Thoracic aorta (tissue), 2 donors: ENCODE data around the gene CAD. TPM values are rescaled to one million over a fixed set of nuclear protein-coding genes. Genes with fewer than 3 reads are reported as not detected.

Experiments used
- ATAC-seq: fragments of 150-250 bp; one replicate; pipeline ENCODE4 v1.8.0; 2017; ENCODE audit warnings: low read depth; ENCODE audit not compliant: insufficient number of reproducible peaks, low FRiP score
- DNase-seq: peaks from one replicate; pipeline ENCODE4 v3.0.0-alpha.2; 2020; ENCODE audit warnings: low spot score
- H3K27ac ChIP-seq, 2 donors: fragments of 200-600 bp; sonication (generic); 1 replicate in 1 of 2; 2 replicates in 1 of 2; pipeline ENCODE4 v1.5.1; 2016; ENCODE audit warnings: mild to moderate bottlenecking in 2 of 2, moderate library complexity in 2 of 2
- H3K27me3 ChIP-seq: fragments of 200-600 bp; sonication (generic); replicated peaks from 2 replicates; pipeline ENCODE4 v1.6.0; 2016; ENCODE audit warnings: mild to moderate bottlenecking; ENCODE audit not compliant: insufficient read depth
- H3K36me3 ChIP-seq: fragments of 200-600 bp; sonication (generic); one replicate; pipeline ENCODE4 v1.5.1; 2016
- H3K4me1 ChIP-seq, 2 donors: fragments of 200-600 bp; sonication (generic); 1 replicate in 1 of 2; 2 replicates in 1 of 2; pipeline versions ENCODE4 v1.5.1 to v1.6.0; 2016; ENCODE audit warnings: low read depth in 2 of 2, mild to moderate bottlenecking in 1 of 2; ENCODE audit not compliant: control insufficient read depth in 1 of 2
- H3K4me3 ChIP-seq: fragments of 200-600 bp; sonication (generic); 2 replicates; pipeline ENCODE4 v1.5.1; 2016; ENCODE audit warnings: mild to moderate bottlenecking
- H3K9me3 ChIP-seq: fragments of 200-600 bp; sonication (generic); 2 replicates; pipeline ENCODE4 v1.5.1; 2016
- CTCF ChIP-seq: fragments of 200-600 bp; sonication (generic); IDR thresholded peaks from one replicate; pipeline ENCODE4 v1.5.1; 2019; ENCODE audit warnings: antibody characterized with exemption
- total RNA-seq, 2 donors: library from RNA; depleted of rRNA; stranded (reverse); fragments of >200 nt; gene quantifications; one replicate each; pipeline versions ENCODE4 v1.1.0 to v1.2.3, GENCODE V29; 2016

CAD gene
- total RNA-seq, 2 donors from 2014 or later = 16.2 to 25.0 TPM

DNA sequence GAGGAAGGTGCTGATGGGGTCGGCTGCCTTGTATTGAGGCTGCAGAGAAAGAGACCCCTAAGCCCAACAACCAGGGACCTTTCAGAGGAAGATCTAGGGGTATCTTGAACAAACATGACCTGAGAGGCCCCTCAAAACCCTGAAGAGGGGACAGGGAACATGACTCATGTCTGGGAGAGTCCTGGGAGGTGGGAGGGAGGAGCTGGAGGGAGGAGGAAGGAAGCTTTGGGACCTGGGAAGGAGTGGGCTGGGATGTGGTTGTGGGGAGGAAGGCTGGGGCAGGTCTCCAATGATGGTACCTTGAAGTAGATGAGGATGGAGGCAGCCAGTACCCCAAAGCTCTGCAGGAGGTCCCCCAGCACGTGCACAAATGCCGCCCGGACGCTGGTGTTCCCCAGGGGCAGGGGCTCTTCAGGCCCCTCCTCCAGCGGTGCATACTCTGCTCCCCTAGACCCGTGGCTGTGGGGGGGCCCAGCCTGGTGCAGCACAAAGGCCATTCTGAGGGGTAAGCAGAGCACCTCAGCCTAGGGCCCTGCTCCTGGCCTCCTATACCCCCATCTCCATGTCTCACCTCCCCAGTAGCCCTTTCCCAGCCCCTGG, 39.8 kb downstream of the CAD start:
- ATAC-seq (no peak), DNase-seq (no peak)
- H3K27ac ChIP-seq = no peak overlapping the region
- H3K27me3 ChIP-seq = peaks cover 6% of the 10 kb centered on the region
- no peak for TF ChIP-seq CTCF
- H3K36me3 ChIP-seq = no peaks in the 10 kb centered on the region
- peaks cover 11 to 25% of the 10 kb centered on the region in 2 donors for H3K4me1 ChIP-seq
- H3K4me3 ChIP-seq = no peak overlapping the region
- no peaks in the 10 kb centered on the region for H3K9me3 ChIP-seq

- Histone ChIP-seq H3K4me3 (no peak overlapping the region), H3K27ac (no peak overlapping the region), H3K4me1 (peaks cover 11 to 36% of the 10 kb centered on the region in 2 donors), H3K36me3 (no peaks in the 10 kb centered on the region), H3K27me3 (peaks cover 6% of the 10 kb centered on the region), H3K9me3 (no peaks in the 10 kb centered on the region)
- no peak for TF ChIP-seq CTCF
- DNase-seq (no peak), ATAC-seq (no peak)
Measured at GRCh38 chr2:27258051-27258450, 40.9 kb downstream of the CAD start.

- ATAC-seq (no peak), DNase-seq (no peak)
- Histone ChIP-seq H3K36me3 (no peaks in the 10 kb centered on the region), H3K4me3 (peak overlapping the region; percentile 71), H3K27ac (peak overlapping the region in 1 of 2 donors; percentile 17), H3K4me1 (peaks cover 11 to 39% of the 10 kb centered on the region in 2 donors), H3K9me3 (no peaks in the 10 kb centered on the region), H3K27me3 (peaks cover 19% of the 10 kb centered on the region)
- no peak for TF ChIP-seq CTCF
Measured at GRCh38 chr2:27261241-27261925, 44.2 kb downstream of the CAD start.

DNA sequence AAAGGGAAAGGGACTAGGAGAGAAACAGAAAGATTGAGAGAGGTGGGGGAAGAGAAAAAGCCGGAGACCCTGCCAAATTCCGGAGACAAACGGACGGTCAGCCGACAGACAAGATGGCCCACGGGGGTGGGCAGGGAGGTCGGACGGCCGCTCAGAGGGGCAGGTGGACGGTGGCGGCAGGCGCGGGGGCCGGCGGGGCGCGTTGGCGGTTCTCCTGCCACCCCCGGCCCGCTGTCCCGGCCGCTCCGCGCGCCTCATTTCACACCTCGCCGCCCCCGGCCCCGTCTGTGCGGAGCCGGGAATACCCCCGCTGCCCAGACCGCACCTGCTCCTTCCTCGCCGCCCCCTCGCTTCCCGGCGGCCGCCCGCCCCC, 44.7 kb downstream of the CAD start:
- TF ChIP-seq CTCF = no peak
- H3K27ac ChIP-seq = peak overlapping the region in 1 of 2 donors; percentile 17
- peaks cover 11 to 38% of the 10 kb centered on the region in 2 donors for H3K4me1 ChIP-seq
- no peak for ATAC-seq
- H3K36me3 ChIP-seq = no peaks in the 10 kb centered on the region
- H3K4me3 ChIP-seq = peak overlapping the region; percentile 71
- DNase-seq = no peak
- H3K27me3 ChIP-seq = peaks cover 19% of the 10 kb centered on the region
- H3K9me3 ChIP-seq = no peaks in the 10 kb centered on the region

DNA sequence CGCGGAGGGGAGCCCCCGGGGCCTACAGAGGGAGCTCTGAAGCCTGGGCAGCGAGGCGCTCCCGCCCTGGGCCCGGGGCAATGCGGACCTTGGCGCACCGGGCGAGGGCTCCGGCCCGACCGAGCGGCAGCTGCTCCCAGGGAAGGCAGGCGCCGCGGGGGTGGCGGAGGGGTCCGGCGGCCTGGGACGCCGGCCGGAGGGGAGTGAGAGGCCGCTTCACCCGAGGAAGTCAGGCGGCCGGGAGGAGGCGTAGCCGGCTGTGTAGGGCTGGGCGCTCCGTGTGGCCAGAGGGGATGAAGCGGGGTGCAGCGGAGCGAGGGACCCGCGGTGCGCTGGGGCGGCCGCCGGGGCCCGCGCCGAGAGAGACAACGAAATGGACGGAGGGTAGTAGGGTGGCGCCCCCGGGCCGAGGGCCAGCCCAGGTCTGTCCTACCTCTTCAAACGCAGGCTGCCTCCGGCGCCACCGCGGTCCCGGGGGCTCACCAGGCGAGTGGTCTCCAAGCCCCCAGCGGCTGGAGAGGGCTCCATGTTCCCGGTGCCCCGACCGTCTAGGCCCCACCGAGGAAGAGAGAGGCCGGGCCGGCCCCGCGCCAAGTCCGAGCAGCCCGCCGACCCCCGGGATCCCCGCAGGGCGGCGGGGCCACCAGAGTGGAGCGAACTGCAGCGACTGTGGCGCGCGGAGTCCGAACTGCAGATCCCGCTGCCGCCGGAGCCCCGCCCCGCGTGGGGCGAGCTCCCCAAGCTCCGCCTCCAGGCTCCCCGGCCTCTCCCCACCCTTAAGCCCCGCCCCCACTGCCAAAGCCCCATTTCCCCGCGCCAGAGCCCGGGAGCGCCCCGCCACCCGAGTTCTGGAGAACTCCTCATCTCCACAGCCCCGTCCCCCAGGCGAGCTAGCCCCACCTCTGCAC, 45.5 kb downstream of the CAD start, which contains the start of gene SLC30A3:
TSS of gene SLC30A3 (minus strand) at position 669 of the 908 bp plus-strand sequence. CDS start at position 528, 141 bp downstream.
- peaks cover 11 to 38% of the 10 kb centered on the region in 2 donors for H3K4me1 ChIP-seq
- peaks cover 19% of the 10 kb centered on the region for H3K27me3 ChIP-seq
- TF ChIP-seq CTCF = no peak
- no peaks in the 10 kb centered on the region for H3K9me3 ChIP-seq
- no peaks in the 10 kb centered on the region for H3K36me3 ChIP-seq
- ATAC-seq (no peak), DNase-seq (no peak)
- H3K4me3 ChIP-seq = peak within 1 kb of the TSS; percentile 71
- no peak within 1 kb of the TSS for H3K27ac ChIP-seq
